ENCODE measurements around the gene LOXL3.

LOXL3 gene

DNA sequence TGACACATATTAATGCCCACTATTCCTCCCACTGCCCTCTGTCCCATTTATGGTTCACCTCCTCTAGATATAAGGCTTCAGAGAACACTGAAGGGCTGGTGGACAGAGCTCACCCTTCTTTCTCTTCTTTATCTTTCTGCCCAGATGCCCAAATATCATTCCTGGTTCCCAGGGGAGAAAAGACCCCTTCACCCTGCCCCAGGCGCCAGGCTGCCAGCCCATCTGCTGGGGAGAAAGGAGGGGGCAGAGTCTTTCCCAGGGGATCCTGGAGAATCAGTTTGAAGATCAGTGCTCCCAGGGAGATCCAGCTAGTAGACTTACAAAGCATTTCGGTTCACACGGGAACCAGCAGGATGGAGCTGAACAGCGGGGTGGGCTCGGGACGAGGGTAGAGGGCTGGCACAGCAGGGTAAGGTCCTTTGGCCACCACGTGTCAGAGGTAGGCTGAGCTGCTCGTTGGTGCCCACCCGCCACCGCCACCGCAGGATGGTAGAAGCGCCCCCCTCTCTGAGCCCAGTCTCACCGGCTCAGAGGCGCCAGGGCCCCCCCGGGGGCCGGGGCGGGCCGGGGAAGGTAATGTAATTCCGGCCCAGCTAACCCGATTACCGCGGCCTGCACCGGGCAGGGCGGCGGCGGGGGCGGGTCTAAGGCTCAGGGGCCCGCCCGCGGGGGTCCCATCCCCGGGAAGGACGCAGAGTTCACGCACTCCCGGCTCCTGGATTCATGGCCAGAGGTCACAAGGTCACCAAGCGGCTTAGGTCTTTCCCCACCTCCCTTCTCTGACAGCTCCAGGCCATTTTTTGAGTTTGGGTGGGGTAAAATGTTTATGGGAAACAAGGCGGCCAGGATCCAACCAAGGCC is 40.8 kb downstream of the LOXL3 start:
- in situ Hi-C loops (cut with MboI; ENCODE audit: low sequenced_read_pairs), result no loop called here

DNA sequence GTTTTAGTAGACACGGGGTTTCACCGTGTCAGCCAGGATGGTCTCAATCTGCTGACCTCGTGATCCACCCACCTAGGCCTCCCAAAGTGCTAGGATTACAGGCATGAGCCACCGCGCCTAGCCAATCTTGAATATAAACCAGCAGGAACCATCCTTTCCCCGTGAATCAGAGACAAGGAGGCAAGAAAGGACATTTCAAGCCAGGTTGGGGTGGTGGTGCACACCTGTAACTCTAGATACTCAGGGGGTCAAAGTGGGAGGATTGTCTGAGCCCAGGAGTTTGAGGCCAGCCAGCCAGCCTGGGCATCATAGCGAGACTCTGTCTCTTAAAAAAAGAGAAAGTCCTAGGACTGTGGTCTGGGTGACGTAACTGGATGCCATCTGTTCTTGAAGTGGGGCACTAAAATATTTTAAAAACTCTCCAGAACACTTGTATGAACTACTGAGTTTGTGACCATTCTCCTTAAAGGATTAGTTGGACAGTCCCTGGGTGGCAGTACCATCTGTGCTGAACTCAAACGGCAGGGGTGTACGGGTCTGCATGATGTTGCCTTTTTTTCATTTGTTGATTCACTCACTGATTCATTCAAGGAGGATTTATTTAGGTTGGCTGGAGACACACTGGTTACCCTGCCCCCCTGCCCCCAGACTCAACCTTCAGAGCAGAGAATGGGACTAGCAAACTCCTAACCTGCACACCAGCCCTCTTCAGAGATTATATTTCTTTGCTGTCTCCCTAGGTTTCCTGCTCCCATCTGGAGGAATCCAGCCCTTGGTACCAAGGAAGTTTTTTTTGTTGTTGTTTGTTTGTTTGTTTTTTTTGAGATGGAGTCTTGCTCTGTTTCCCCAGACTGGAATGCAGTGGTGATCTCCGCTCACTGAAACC is 42.4 kb downstream of the LOXL3 start:
- in situ Hi-C loops (cut with MboI; ENCODE audit: low sequenced_read_pairs), result no loop called here

DNA sequence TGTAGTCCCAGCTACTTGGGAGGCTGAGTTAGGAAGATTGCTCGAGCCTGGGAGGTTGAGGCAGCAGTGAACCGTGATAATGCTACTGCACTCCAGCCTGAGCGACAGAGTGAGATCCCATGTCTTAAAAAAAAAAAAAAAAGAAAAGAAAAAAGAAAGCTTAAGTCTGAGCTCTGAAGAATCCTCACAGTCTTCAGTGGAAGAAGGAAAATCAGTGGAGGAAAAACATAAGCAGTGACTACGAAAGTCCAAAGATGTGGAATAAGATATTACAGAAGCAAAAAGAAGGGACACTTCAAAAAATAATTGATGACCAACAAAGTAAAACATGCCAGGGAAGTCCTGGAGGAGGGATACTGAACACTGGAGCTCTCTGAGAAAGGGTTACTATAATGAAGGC is 43.5 kb downstream of the LOXL3 start:
- in situ Hi-C loops (cut with MboI; ENCODE audit: low sequenced_read_pairs), result no loop called here

DNA sequence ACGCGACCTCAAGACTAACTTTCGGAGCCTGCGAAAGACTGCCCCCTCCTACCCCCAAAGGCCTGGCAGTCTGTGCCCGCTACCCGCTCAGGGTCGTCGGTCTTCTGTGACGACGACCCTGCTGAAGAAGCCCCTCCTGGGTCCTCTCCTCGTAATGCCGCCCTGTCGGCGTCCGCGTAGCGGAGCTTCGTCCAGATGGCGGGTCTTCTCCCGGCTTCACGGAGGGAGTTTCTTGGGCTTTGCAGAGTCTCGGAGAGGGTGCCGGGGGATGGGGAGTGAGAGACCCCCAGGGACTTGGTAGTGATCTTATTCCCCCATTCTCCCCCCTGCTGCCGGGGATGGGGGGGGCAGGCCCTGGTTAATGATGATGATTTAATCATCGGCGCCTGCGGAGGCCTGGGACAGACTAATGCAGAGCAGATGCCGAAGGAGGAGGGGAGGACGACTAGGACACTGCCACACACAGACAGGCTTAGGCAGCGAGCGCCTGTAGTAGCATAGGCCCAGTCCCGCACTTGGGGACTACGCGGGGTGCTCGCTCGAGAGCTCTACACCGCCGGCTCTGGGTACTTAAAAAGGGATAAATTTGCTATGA is 45.7 kb downstream of the LOXL3 start:
- in situ Hi-C loops (cut with MboI; ENCODE audit: low sequenced_read_pairs), result no loop called here

DNA sequence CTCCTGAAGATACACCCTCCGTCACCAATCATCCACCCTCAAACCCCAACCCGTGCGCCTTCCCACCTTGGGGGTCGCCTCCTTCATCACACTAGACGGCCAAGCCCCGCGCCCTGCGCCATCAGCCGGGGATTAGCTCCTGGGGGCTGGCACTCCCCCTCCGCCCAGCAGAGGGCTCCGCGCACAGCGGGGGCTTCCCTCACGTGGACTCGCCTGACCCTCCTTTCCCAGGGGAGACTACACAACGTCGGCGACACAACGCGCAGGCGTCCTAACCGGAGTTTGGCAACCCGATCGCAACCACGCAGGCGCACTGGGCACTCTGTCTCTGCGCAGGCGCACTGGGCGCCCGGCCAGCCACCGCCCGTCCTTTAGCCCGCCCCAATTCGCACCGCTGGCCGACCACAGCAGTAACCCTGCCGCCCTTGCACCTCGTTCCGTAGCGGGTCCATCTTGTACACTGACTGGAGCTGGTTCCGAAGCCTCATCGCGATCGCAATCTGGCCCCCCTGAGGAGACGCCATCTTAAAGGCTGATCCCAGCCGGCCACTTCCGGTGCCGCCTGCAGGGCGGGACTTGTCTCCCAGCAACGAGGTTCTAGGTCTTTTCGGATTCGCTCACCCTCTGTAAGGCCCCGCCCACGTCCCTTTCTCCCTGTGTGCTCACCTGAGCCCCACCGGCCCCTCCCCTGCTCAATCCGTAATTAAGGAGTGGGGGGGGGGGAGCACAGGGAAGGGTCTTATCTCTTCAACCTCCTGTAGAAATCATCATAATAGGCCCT is 46.4 kb downstream of the LOXL3 start, which contains the start of gene PCGF1:
Gene PCGF1, minus strand, starts transcription at position 551 of the 781 bp plus-strand sequence. Its CDS starts 27 bp downstream, at position 524.
- in situ Hi-C loops (cut with MboI; ENCODE audit: low sequenced_read_pairs), result no loop called here

DNA sequence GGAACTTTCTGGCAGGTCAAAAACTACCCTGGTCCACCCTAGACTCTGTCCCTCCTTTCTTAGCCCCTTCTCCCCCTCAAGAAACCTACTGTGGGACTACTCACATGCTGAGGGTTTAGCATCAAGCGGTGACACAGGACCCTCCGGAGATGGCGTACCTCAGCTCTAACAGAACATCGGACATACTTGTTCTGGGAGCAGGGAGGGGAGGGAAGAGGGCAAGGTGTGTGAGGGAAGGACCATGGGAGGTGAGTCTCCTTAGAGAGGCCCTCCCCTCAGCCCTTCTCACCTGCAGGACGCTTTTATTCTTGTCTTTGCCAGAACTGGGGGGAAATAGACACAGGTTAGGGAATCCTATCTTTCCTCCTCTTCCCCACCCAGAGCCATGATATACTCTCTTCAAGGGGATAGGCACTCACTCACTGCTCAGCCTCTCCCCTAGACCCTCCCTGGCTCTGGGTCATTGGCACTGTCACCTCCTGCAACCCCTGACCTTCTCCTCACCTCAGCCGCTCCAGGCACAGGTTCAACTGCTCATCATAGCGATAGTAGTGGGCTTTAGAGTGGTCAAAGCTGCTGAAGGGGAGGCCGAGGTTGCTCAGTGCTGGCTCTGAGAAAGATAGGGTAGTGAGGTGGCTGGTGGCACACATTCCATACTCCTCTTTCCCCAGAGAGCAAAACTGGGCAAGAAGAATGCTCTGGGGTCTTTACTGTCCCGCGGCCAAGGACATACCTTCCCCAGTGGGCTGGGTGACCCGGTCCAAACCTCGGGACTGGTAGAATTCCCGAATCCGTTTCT is 48.1 kb downstream of the LOXL3 start:
- in situ Hi-C loops (cut with MboI; ENCODE audit: low sequenced_read_pairs), result no loop called here

DNA sequence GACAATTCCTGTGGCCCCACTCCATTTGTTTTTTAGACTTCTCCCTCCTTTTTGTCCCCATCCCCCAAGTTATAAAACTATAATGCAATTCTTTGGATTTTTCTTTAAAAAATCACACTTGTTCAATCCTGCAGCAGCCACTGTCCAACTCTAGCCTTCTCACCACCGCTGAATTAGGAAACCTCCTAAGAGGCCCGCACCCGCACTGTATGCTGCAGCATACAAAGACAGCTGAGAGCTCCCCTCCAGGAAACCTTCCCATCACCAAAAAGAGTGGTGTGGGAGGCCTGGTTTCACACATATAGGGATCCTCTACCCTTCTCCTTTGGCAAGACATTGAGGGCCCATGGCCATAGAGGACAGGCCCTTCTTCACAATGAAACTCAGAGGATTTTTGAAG is 49.2 kb downstream of the LOXL3 start:
- in situ Hi-C loops (cut with MboI; ENCODE audit: low sequenced_read_pairs), result no loop called here

DNA sequence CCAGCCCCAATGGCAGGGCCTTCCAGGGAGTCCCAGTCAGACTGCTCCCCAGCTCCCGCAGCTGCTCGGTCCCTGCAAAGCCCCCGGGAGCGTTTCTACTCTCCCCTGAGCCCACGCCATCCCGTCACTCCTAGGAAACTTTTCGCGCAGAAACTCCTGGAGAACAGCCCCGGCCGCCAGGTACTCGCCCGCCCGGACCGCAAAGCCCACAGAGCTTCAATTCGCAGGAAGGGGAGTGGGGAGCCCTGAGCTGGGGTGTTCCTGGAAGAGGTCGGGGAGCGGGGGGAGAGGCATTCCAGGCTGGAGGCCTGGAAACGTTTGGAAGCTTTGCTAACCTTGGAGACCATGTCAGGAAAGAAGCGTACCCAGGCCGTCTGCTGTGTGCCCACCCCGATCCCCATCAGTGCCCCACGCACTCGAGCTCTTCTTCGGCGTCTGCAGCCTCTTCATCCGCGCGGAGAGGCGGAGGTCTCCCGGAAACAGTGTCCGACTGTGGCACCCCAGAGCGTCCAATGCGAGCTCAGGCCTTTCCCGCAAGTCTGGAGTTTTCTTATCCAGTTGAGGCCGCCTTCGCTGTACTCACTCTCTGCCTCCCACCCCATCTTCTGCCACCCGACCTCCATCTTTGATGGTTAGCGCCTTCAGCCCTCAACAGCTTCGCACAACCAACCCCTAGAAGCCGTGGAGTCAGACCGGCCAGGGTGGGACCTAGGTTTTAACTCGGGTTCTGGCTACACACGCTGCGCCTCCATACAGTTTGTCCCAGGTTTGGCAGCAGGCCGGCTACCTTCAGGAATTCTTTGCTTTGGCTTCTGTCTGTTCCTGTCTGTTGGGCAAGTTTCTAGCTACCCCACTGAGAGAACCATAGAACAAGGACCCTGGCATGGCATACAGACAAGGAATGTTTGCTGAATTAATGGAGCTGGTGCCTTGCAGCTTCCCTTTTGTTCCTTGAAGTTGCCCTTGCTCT is 50.0 kb downstream of the LOXL3 start:
- in situ Hi-C loops (cut with MboI; ENCODE audit: low sequenced_read_pairs), result no loop called here

DNA sequence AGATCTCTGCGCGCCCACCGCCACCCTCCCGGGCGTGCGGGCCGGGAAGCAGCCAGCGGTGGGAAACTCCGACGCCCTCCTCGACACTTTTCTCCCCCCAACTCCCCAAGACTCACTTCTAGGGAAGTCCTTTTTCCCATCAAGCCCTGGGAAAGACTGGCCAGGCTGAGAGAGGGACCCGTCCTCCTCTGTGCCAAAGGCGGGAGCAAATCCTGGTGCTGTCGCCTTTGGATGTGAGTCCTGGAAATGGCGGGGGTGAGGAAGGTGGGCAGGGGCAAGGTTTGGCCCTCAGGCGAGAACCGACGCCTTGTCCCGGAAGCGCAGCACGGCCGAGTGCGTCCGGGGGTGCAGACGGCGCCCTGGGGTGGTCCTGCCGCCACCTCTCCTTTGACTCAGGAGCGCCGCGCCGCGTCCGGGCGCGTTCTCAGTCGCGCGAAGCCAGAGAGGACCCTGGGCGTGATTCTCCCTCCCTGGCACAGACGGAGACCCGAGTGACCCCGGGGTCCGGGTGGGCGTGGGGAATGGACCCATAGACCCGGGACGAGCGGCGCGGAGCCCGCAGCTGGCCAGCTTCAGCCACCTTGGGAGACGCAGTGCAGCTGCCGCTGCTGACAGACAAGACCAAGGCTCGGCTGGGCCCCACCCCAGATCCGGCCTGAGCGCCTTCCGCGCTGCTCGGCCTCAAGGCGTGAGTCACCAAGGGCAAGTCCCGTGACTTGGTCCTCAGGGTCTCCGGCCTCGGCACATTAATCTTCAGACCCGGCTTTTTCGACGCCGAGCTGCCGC is 50.8 kb downstream of the LOXL3 start:
- in situ Hi-C loops (cut with MboI; ENCODE audit: low sequenced_read_pairs), result no loop called here

DNA sequence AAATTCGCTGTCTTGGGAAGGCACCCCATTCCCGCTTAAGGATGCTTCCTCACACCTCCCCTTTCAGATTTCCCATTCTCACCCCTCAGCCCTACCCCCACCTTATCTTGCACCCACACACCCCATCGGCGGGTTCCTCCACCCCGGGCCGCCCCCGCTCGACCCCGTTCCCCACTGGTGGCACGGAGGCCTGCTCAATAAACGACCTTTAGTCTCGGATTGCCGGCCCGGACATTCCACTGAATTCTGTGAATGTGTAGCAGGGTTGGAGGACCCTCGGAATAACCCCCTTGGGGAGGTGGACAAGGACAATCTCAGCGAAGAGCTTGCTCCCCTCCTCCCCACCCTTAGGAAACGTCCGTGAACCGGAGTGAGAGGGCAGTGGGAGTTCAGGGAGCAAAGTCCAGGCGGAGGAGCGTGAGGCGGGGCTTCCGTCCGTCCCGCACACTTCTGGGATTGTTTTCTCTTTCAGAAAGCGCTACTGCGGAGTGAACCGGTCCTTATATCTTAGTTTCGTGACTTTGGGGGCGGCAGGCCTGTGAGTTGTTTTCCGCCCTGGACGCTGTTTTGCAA is 51.5 kb downstream of the LOXL3 start:
- in situ Hi-C loops (cut with MboI; ENCODE audit: low sequenced_read_pairs), result no loop called here

DNA sequence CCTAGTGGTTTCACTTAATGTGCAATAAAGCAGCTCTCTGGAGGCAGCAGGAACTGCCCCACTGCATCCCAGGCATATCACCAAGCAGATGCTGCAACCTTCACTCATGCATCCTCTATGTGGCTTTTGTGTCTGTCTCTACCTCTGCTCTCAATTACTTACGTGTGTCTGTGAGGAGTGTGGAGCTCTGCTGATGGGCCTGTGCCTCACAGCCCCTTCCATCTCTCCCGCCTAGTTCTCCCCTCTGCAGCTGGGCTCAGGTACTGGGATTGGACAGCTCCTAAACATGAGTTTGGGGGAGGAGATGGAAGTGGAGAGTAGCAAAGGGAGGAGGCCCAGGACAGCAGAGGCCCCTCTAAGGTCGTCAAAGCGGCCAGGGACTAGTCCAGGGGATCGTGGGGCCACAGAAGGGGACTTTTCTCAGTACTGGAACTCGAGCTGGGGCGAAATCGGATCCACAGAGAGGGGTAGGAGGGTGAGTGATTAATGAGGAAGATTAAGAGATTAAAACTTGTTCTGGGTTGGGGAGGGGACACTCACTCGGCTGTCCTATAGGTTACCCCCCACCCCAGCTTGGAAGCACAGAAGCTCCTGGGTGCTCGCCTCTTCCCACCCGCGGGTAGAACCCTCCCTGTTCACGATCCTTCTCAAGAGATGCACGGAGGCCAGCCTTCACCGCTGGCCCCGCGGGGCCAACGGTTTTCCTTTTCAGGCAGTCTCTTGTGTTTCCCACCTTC is 52.2 kb downstream of the LOXL3 start:
- in situ Hi-C loops (cut with MboI; ENCODE audit: low sequenced_read_pairs), result no loop called here

DNA sequence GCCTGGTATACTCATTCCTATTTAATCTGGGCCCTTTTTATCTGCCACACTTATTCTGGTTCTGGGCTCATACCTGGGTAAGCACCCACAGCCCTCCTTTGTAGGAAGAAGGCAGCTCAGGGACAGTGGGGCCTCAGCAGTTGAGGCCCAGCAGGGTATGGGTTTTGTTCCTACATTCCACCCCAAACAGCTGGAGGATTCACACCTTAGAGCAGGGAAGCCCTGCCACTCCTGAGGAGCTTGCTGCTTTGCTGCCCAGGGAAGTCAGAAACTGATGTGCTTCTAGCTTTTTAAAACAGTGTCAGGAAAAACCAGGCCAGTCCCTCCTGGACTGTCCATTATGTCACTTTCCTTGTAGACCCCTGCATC is 53.2 kb downstream of the LOXL3 start:
- in situ Hi-C loops (cut with MboI; ENCODE audit: low sequenced_read_pairs), result no loop called here

DNA sequence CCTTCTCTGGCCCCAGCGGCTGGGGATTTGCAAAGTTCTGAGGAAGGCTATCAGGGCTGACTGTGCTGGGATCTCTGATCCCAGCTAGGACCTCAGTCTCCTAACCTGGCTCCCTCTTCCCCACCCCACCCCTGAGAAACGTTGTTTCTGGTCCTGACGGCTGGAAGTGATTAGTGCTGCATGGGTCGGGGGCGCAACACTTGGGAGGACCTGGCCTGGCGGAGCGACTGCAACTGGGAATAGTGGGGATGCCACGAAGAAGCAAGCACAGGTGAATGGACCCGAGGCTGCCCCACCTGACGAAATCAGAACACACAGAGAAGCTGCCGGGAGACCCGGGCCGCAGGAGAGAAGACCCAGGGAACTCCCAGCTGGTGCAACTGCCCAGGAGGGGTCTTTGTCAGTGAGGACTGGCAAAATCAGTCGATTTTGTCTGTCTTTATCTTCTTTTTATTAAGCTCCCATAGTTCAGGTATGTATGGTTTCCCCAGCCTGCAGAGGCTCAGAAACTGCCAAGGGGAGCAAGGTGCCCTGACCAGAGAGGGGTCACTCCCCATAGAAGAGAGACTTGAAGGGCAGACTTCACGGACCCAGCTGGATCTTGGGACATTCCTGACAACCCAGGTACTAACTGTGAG is 53.7 kb downstream of the LOXL3 start:
- in situ Hi-C loops (cut with MboI; ENCODE audit: low sequenced_read_pairs), result no loop called here

DNA sequence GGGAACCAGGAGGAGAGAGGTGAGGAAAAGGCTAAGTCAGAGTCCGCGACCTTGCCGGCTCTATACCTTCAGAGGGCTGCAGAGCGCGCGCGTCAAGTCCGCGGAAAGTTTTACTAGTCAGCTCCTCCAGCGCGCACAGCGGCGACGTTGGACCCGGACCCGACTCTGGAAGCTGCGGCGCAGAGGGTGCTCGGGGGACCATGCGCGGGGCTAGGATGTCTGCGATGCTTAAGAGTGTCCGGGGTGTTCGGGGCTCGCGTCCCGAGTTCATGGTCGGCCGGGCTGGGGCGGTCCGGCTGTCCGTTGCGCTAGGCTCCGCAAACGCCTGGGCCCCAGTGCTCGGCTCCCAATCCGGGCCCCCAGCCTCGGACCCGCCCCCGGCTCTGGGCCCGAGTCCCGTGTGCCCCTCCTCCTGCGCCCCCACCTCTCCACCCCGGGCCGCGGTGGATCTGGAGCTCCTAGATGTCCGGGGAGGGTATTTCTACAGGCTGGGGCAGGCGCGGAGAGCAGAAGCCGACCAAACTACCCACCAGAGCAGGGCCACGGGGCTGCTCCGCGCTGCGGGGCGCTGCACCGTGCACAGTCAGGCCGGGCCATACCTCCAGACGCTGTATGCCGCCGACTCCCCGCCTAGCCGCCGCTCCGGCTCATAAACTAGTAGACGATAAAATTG is 54.3 kb downstream of the LOXL3 start, which contains the start of gene LBX2:
Gene LBX2, minus strand, starts transcription at position 337 of the 673 bp plus-strand sequence. Its CDS starts 66 bp downstream, at position 271.
- in situ Hi-C loops (cut with MboI; ENCODE audit: low sequenced_read_pairs), result no loop called here

DNA sequence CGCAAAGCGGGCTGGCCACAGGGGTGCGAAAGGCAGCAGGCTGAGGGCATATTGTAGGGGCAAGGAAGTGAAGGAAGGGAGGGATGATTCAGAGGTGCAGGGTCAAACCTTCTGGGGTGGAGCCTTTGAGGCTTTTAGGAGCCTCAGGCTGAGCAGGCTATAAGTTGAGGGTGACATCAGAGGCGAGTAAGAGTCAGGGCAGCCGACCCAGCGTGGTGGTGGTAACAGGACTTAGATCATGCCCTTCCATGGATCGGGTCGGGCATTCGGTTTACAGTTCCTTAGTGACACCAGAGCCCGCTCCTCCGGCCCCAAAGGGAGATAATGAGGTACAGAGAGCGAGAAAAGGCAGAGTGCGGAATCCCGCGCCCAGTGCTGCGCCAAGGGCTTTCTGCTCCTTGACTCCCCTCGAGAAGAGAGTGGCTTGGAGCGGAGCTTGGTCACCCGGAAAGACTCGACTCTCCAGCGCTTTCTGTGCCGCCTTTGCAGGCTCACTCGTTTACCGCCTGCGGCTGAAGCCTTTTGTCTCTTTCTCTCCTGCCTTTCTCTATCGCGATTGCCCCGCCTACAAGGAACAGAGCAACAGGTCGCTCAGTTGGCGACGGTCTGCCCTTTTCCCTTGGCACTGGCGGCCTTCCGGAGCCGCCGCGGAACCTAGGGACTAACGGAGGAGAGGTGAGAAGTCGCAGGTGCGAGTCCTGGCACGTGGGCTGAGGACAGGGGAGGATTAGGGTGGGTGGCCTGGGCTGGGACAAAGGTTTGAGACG is 55.1 kb downstream of the LOXL3 start:
- in situ Hi-C loops (cut with MboI; ENCODE audit: low sequenced_read_pairs), result no loop called here

Measured in HL-60/S4 treated with retinoic acid at 250 ng/mL for 4 days and 3 days (cell line).